ENCODE data around the gene CRYBA4. TPM values are rescaled to one million over a fixed set of nuclear protein-coding genes. Genes with fewer than 3 reads are reported as not detected.

The CRYBA4 gene
- total and polyA plus RNA-seq, 3 experiments from 2014 or later = not detected

GRCh38 chr22:26670459-26670858 lies 48.7 kb downstream of the CRYBA4 start:
- Histone ChIP-seq H3K4me1 (ENCODE audit: insufficient read depth, low read length) (peaks cover 67% of the 10 kb centered on the region), H3K27ac (ENCODE audit: low read depth, low read length) (no peak overlapping the region), H3K9me3 (ENCODE audit: low read length) (no peaks in the 10 kb centered on the region), H3K36me3 (ENCODE audit: insufficient read depth, low read length) (no peaks in the 10 kb centered on the region), H3K4me3 (ENCODE audit: low read length) (no peak overlapping the region), H3K27me3 (ENCODE audit: insufficient read depth, low read length, poor library complexity, severe bottlenecking) (no peaks in the 10 kb centered on the region)
- Mint-ChIP-seq H3K4me3 (peak overlapping the region; percentile 77 to 98 (median 97)), H3K27ac (peak overlapping the region; percentile 93 to 100 (median 98)), H3K27me3 (no peaks in the 10 kb centered on the region), H3K9me3 (no peaks in the 10 kb centered on the region), H3K4me1 (peaks cover 70 to 88% (median 70%) of the 10 kb centered on the region in 3 donors), H3K36me3 (peaks cover 0 to 48% (median 6%) of the 10 kb centered on the region in 3 donors)
- CTCF ChIA-PET = interaction anchor here (0.8 to 0.9 kb wide), 2 partner anchors 9 to 19 kb away, joined by 3 read pairs; no protein-coding TSS in a partner anchor
- POLR2A ChIA-PET = no interaction called here
- no peak for DNase-seq

- H3K36me3 ChIP-seq (ENCODE audit: insufficient read depth, low read length) = no peaks in the 10 kb centered on the region
- Mint-ChIP-seq H3K27me3 (no peaks in the 10 kb centered on the region), H3K27ac (peak overlapping the region; percentile 93 to 100 (median 98)), H3K4me1 (peaks cover 75 to 91% (median 76%) of the 10 kb centered on the region in 3 donors), H3K4me3 (peak overlapping the region; percentile 85 to 98 (median 97)), H3K36me3 (peaks cover 0 to 44% (median 12%) of the 10 kb centered on the region in 3 donors), H3K9me3 (no peaks in the 10 kb centered on the region)
- no peaks in the 10 kb centered on the region for H3K9me3 ChIP-seq (ENCODE audit: low read length)
- POLR2A ChIA-PET = interaction anchor here (0.7 to 5.0 kb wide), 4 partner anchors 15 to 308 kb away, joined by 3 to 34 read pairs (median 6); partner anchors contain the start of genes HPS4, MIAT, SRRD and TFIP11
- no peaks in the 10 kb centered on the region for H3K27me3 ChIP-seq (ENCODE audit: insufficient read depth, low read length, poor library complexity, severe bottlenecking)
- peaks cover 72% of the 10 kb centered on the region for H3K4me1 ChIP-seq (ENCODE audit: insufficient read depth, low read length)
- CTCF ChIA-PET = interaction anchor here (0.9 kb wide), 1 partner anchor 20 kb away, joined by 3 read pairs; no protein-coding TSS in a partner anchor
- peak overlapping the region; percentile 91 for H3K27ac ChIP-seq (ENCODE audit: low read depth, low read length)
- peak overlapping the region; percentile 53 for H3K4me3 ChIP-seq (ENCODE audit: low read length)
- peak; percentile 70 to 89 (median 71) for DNase-seq
Observed at GRCh38 chr22:26671317-26672059, 49.7 kb downstream of the CRYBA4 start.

- Mint-ChIP-seq H3K4me3 (peak overlapping the region; percentile 95 to 98 (median 98)), H3K27ac (peak overlapping the region; percentile 93 to 100 (median 98)), H3K27me3 (no peaks in the 10 kb centered on the region), H3K9me3 (no peaks in the 10 kb centered on the region), H3K36me3 (peaks cover 0 to 40% (median 12%) of the 10 kb centered on the region in 3 donors), H3K4me1 (peaks cover 76 to 92% (median 79%) of the 10 kb centered on the region in 3 donors)
- H3K9me3 ChIP-seq (ENCODE audit: low read length) = no peaks in the 10 kb centered on the region
- ChIA-PET CTCF (interaction anchor here (1.3 kb wide), 1 partner anchor 9 kb away, joined by 3 read pairs; no protein-coding TSS in a partner anchor), POLR2A (interaction anchor here (0.7 to 5.0 kb wide), 8 partner anchors 13 to 308 kb away, joined by 3 to 34 read pairs (median 6); partner anchors contain the start of genes HPS4, MIAT, SRRD and TFIP11)
- peak overlapping the region; percentile 91 for H3K27ac ChIP-seq (ENCODE audit: low read depth, low read length)
- H3K27me3 ChIP-seq (ENCODE audit: insufficient read depth, low read length, poor library complexity, severe bottlenecking) = no peaks in the 10 kb centered on the region
- DNase-seq = peak in 2 of 5 donors; percentile 36 to 58
- no peaks in the 10 kb centered on the region for H3K36me3 ChIP-seq (ENCODE audit: insufficient read depth, low read length)
- peak overlapping the region; percentile 53 for H3K4me3 ChIP-seq (ENCODE audit: low read length)
- peaks cover 75% of the 10 kb centered on the region for H3K4me1 ChIP-seq (ENCODE audit: insufficient read depth, low read length)
Observed at GRCh38 chr22:26672060-26672471, 50.3 kb downstream of the CRYBA4 start.

- no peaks in the 10 kb centered on the region for H3K27me3 Mint-ChIP-seq
- ChIA-PET CTCF (interaction anchor here (1.3 to 2.1 kb wide), 4 partner anchors 8 to 169 kb away, joined by 3 to 11 read pairs (median 4); no protein-coding TSS in a partner anchor), POLR2A (interaction anchor here (0.6 to 5.0 kb wide), 9 partner anchors 10 to 245 kb away, joined by 3 to 34 read pairs (median 5); partner anchors contain the start of genes HPS4, MIAT, SRRD and TPST2)
- Histone ChIP-seq H3K4me1 (ENCODE audit: insufficient read depth, low read length) (peaks cover 83% of the 10 kb centered on the region), H3K27me3 (ENCODE audit: insufficient read depth, low read length, poor library complexity, severe bottlenecking) (no peaks in the 10 kb centered on the region), H3K27ac (ENCODE audit: low read depth, low read length) (peak overlapping the region; percentile 91), H3K9me3 (ENCODE audit: low read length) (no peaks in the 10 kb centered on the region), H3K36me3 (ENCODE audit: insufficient read depth, low read length) (no peaks in the 10 kb centered on the region), H3K4me3 (ENCODE audit: low read length) (peak overlapping the region; percentile 94)
- H3K4me1 Mint-ChIP-seq = peaks cover 81 to 94% (median 87%) of the 10 kb centered on the region in 3 donors
- peak overlapping the region; percentile 95 to 98 (median 98) for H3K4me3 Mint-ChIP-seq
- peak overlapping the region; percentile 93 to 100 (median 98) for H3K27ac Mint-ChIP-seq
- H3K36me3 Mint-ChIP-seq = peaks cover 0 to 35% (median 12%) of the 10 kb centered on the region in 3 donors
- peak; percentile 86 to 96 (median 92) for DNase-seq
- no peaks in the 10 kb centered on the region for H3K9me3 Mint-ChIP-seq
Observed at GRCh38 chr22:26672590-26673468, 51.1 kb downstream of the CRYBA4 start.

GRCh38 chr22:26673486-26673885 lies 51.7 kb downstream of the CRYBA4 start:
- Mint-ChIP-seq H3K4me1 (peaks cover 87 to 96% (median 94%) of the 10 kb centered on the region in 3 donors), H3K9me3 (no peaks in the 10 kb centered on the region), H3K36me3 (peaks cover 0 to 33% (median 13%) of the 10 kb centered on the region in 3 donors), H3K27me3 (no peaks in the 10 kb centered on the region), H3K27ac (peak overlapping the region; percentile 93 to 100 (median 98)), H3K4me3 (peak overlapping the region; percentile 95 to 98 (median 98))
- Histone ChIP-seq H3K9me3 (ENCODE audit: low read length) (no peaks in the 10 kb centered on the region), H3K27ac (ENCODE audit: low read depth, low read length) (peak overlapping the region; percentile 91), H3K4me3 (ENCODE audit: low read length) (peak overlapping the region; percentile 94), H3K27me3 (ENCODE audit: insufficient read depth, low read length, poor library complexity, severe bottlenecking) (no peaks in the 10 kb centered on the region), H3K36me3 (ENCODE audit: insufficient read depth, low read length) (no peaks in the 10 kb centered on the region), H3K4me1 (ENCODE audit: insufficient read depth, low read length) (peaks cover 89% of the 10 kb centered on the region)
- no peak for DNase-seq
- CTCF ChIA-PET = interaction anchor here (0.8 to 2.1 kb wide), 5 partner anchors 8 to 189 kb away, joined by 3 to 11 read pairs (median 3); no protein-coding TSS in a partner anchor
- POLR2A ChIA-PET = interaction anchor here (0.6 to 5.0 kb wide), 6 partner anchors 10 to 190 kb away, joined by 3 to 34 read pairs (median 6); partner anchors contain the start of genes HPS4, MIAT and SRRD

GRCh38 chr22:26674211-26675190 lies 52.7 kb downstream of the CRYBA4 start:
- peak overlapping the region; percentile 91 for H3K27ac ChIP-seq (ENCODE audit: low read depth, low read length)
- peak in 2 of 5 donors; percentile 15 to 41 for DNase-seq
- Mint-ChIP-seq H3K36me3 (peaks cover 0 to 22% (median 16%) of the 10 kb centered on the region in 3 donors), H3K27ac (peak overlapping the region; percentile 93 to 100 (median 98)), H3K4me1 (peaks cover 83 to 97% (median 94%) of the 10 kb centered on the region in 3 donors), H3K4me3 (peak overlapping the region; percentile 95 to 98 (median 98)), H3K27me3 (no peaks in the 10 kb centered on the region), H3K9me3 (no peaks in the 10 kb centered on the region)
- ChIA-PET POLR2A (interaction anchor here (0.8 to 5.0 kb wide), 4 partner anchors 17 to 191 kb away, joined by 3 to 34 read pairs (median 8); partner anchors contain the start of genes HPS4, MIAT and SRRD), CTCF (interaction anchor here (0.8 to 2.1 kb wide), 4 partner anchors 9 to 190 kb away, joined by 3 to 11 read pairs (median 4); no protein-coding TSS in a partner anchor)
- H3K27me3 ChIP-seq (ENCODE audit: insufficient read depth, low read length, poor library complexity, severe bottlenecking) = no peaks in the 10 kb centered on the region
- no peaks in the 10 kb centered on the region for H3K9me3 ChIP-seq (ENCODE audit: low read length)
- peak overlapping the region; percentile 94 for H3K4me3 ChIP-seq (ENCODE audit: low read length)
- H3K4me1 ChIP-seq (ENCODE audit: insufficient read depth, low read length) = peaks cover 88% of the 10 kb centered on the region
- H3K36me3 ChIP-seq (ENCODE audit: insufficient read depth, low read length) = no peaks in the 10 kb centered on the region

Data from CD8-positive, alpha-beta memory T cell (primary cell).